AG04450 (cell line): Measurements from ENCODE around the gene H2AZ2. TPM values are rescaled to one million over a fixed set of nuclear protein-coding genes. Genes with fewer than 3 reads are reported as not detected.
"Not testable (repeated sequence)": the region's sequence is repeated elsewhere in the genome, so short reads cannot be mapped to it uniquely, and the experiment has no call there.

ENCODE experiments used
- CTCF ChIA-PET: fragments of 300-600, 350-600 bp; formaldehyde crosslinking; extraction: SDS; loops from one replicate; lab custom pipeline; 2022; ENCODE audit warnings: antibody characterized with exemption, inconsistent platforms; lab: Charles Lee
- POLR2A ChIA-PET: fragments of 350-600 bp; formaldehyde crosslinking; extraction: SDS; loops from one replicate; lab custom pipeline; 2021; ENCODE audit warnings: antibody characterized with exemption, inconsistent platforms; lab: Yijun Ruan, JAX
- DNase-seq: peaks from one replicate; pipeline ENCODE4 v3.0.0-alpha.2; 2011; ENCODE audit warnings: low read depth, low spot score
- H3K27ac ChIP-seq: one replicate; pipeline ENCODE4 v1.5.1; 2012; ENCODE audit warnings: low read depth, low read length, control low read depth
- H3K27me3 ChIP-seq: one replicate; pipeline ENCODE4 v1.6.0; 2012; ENCODE audit warnings: low read length; ENCODE audit not compliant: control insufficient read depth, insufficient read depth
- H3K4me3 ChIP-seq: 2 replicates; pipeline ENCODE4 v1.5.1; 2011; ENCODE audit warnings: mild to moderate bottlenecking, low read depth, low read length, control low read depth
- H3K9me3 ChIP-seq: 2 replicates; pipeline ENCODE4 v1.5.1; 2012; ENCODE audit warnings: low read length; ENCODE audit not compliant: control insufficient read depth, insufficient read depth
- CTCF ChIP-seq: IDR thresholded peaks from 2 replicates; pipeline ENCODE4 v1.5.1; 2011; ENCODE audit warnings: low read depth, low read length, control low read depth, inconsistent platforms
- polyA plus RNA-seq: library from polyadenylated mRNA; depleted of rRNA; stranded (reverse); fragments of >200 nt; gene quantifications from 2 replicates; pipeline ENCODE4 v1.2.3, GENCODE V29; 2011

H2AZ2 gene
- polyA plus RNA-seq, 1 experiment: 164 TPM

- no peak overlapping the region for H3K27ac ChIP-seq
Measured at GRCh38 chr7:44793919-44794318, 54.0 kb downstream of the H2AZ2 start.

GRCh38 chr7:44791278-44792219, 56.3 kb downstream of the H2AZ2 start:
- no peaks in the 10 kb centered on the region for H3K9me3 ChIP-seq
- TF ChIP-seq CTCF: peak; percentile 49
- no peaks in the 10 kb centered on the region for H3K27me3 ChIP-seq
- no peak overlapping the region for H3K4me3 ChIP-seq
- peak overlapping the region; percentile 11 for H3K27ac ChIP-seq
- ChIA-PET CTCF (interaction anchor here (0.8 to 2.9 kb wide), 6 partner anchors 14 to 344 kb away, joined by 3 to 9 read pairs (median 4); no protein-coding TSS in a partner anchor), POLR2A (interaction anchor here (0.6 to 1.5 kb wide), 5 partner anchors 11 to 972 kb away, joined by 3 to 8 read pairs (median 4); partner anchors contain the start of gene DDX56)
- DNase-seq: peak; percentile 55

More at GRCh38 chr7:44793919-44794318, 54.0 kb downstream of the H2AZ2 start:
- DNase-seq: no peak
- Histone ChIP-seq H3K27me3 (no peaks in the 10 kb centered on the region), H3K9me3 (no peaks in the 10 kb centered on the region), H3K4me3 (no peak overlapping the region)
- no peak for TF ChIP-seq CTCF
- POLR2A ChIA-PET: no interaction called here
- CTCF ChIA-PET: no interaction called here

GRCh38 chr7:44789990-44790389, 57.9 kb downstream of the H2AZ2 start:
- CTCF ChIA-PET: no interaction called here
- TF ChIP-seq CTCF: no peak
- no peak overlapping the region for H3K27ac ChIP-seq
- H3K4me3 ChIP-seq: no peak overlapping the region
- H3K9me3 ChIP-seq: no peaks in the 10 kb centered on the region
- no peak for DNase-seq
- no peaks in the 10 kb centered on the region for H3K27me3 ChIP-seq
- POLR2A ChIA-PET: no interaction called here

- no peak for TF ChIP-seq CTCF
- Histone ChIP-seq H3K27ac (no peak overlapping the region), H3K27me3 (peaks cover 4% of the 10 kb centered on the region), H3K9me3 (peaks cover 11% of the 10 kb centered on the region), H3K4me3 (no peak overlapping the region)
- ChIA-PET CTCF (no interaction called here), POLR2A (no interaction called here)
- no peak for DNase-seq
Measured at GRCh38 chr7:44787762-44788161, 60.1 kb downstream of the H2AZ2 start.

- Histone ChIP-seq H3K27ac (no peak overlapping the region), H3K4me3 (no peak overlapping the region), H3K27me3 (peaks cover 5% of the 10 kb centered on the region), H3K9me3 (peaks cover 13% of the 10 kb centered on the region)
- no peak for TF ChIP-seq CTCF
- no peak for DNase-seq
- ChIA-PET POLR2A (no interaction called here), CTCF (no interaction called here)
Measured at GRCh38 chr7:44787041-44787440, 60.8 kb downstream of the H2AZ2 start.

- H3K27me3 ChIP-seq, CTCF ChIA-PET, H3K4me3 ChIP-seq, DNase-seq, H3K27ac ChIP-seq: not testable (repeated sequence)
- POLR2A ChIA-PET: interaction anchor here (0.6 kb wide), 1 partner anchor 12 kb away, joined by 3 read pairs; no protein-coding TSS in a partner anchor
- H3K9me3 ChIP-seq: peaks cover 13% of the 10 kb centered on the region
Measured at GRCh38 chr7:44785218-44785617, 62.7 kb downstream of the H2AZ2 start.
